Keratinocyte (primary cell): Measurements from ENCODE around the gene PLCL1.

Source experiments
- CTCF ChIP-seq, 3 experiments: IDR thresholded peaks in 1 of 3; conservative IDR thresholded peaks in 1 of 3; optimal IDR thresholded peaks in 1 of 3; 2 replicates in 2 of 3; 3 replicates in 1 of 3; pipeline versions ENCODE3 to v1.5.1; 2011; ENCODE audit warnings: low read length in 3 of 3, mild to moderate bottlenecking in 3 of 3, moderate library complexity in 2 of 3, control low read depth in 1 of 3, inconsistent platforms in 1 of 3; ENCODE audit not compliant: insufficient read depth in 2 of 3; ENCODE audit errors: extremely low read depth in 1 of 3
- EZH2 ChIP-seq: IDR thresholded peaks from one replicate; pipeline ENCODE4 v1.6.1; 2012; ENCODE audit warnings: inconsistent platforms, mild to moderate bottlenecking, low read length, moderate library complexity

GRCh38 chr2:197838579-197838978 is 34.2 kb downstream of the PLCL1 start:
- TF ChIP-seq CTCF (optimal IDR thresholded peaks at IDR 0.05 in 1 of 3, IDR thresholded peaks at IDR 0.05 in 1 of 3, conservative IDR thresholded peaks at IDR 0.05 in 1 of 3; ENCODE audit: extremely low read depth in 1 of 3, insufficient read depth in 2 of 3, low read length in 3 of 3) (no peak), EZH2 (no peak)
